Stimulated activated CD8-positive, alpha-beta memory T cell treated with anti-CD3 and anti-CD28 coated beads, Interleukin-12 subunit alpha, Interleukin-12 subunit beta, amount 100 ng/mL, for 4 hours (primary cell): Measurements from ENCODE around the gene TGM2.

Source experiments
- DNase-seq: peaks from one replicate; pipeline ENCODE4 v3.0.0-alpha.2; 2020; ENCODE audit warnings: low read depth

The TGM2 gene

DNA sequence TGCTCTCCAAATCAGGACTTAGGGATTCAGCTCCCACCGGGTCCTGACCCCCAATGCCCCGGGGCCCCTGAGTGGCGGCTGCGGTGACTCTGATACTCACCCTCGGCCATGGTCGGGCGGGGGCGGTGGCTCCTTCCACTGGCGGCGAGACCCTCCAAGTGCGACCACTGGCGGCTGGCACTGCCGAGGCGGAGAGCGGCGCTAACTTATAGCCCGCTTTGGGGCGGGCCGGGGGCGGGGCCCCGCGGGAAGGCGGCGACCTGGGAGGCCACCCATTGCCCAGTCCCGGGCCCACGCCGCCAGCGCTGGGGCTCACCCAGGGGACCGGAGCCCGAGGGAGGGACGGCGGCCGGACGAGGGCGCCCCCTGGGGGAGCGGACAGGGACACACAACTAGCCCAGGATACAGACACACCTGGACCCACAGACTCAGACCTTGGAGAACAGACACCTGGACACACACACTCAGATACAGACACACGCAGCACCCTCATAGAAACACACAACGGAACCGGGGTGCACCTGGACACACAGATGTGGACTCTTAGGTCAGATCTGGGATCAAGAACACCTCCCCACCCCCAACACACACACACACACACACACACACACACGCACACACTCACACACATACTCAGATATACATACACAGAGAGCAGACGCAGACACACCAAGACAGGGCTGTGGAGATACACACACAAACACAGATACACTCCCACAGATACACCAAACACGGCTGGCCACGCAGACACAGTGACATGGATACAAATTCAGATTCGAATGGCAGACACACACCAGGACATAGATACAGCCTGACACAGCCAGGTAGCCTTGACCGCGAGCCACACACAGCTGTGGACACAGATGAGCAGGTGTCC is at the start of gene TGM2:
TSS of gene TGM2 (minus strand) at position 182 of the 877 bp plus-strand sequence. CDS start at position 110, 72 bp downstream.
- DNase-seq, result no peak

DNA sequence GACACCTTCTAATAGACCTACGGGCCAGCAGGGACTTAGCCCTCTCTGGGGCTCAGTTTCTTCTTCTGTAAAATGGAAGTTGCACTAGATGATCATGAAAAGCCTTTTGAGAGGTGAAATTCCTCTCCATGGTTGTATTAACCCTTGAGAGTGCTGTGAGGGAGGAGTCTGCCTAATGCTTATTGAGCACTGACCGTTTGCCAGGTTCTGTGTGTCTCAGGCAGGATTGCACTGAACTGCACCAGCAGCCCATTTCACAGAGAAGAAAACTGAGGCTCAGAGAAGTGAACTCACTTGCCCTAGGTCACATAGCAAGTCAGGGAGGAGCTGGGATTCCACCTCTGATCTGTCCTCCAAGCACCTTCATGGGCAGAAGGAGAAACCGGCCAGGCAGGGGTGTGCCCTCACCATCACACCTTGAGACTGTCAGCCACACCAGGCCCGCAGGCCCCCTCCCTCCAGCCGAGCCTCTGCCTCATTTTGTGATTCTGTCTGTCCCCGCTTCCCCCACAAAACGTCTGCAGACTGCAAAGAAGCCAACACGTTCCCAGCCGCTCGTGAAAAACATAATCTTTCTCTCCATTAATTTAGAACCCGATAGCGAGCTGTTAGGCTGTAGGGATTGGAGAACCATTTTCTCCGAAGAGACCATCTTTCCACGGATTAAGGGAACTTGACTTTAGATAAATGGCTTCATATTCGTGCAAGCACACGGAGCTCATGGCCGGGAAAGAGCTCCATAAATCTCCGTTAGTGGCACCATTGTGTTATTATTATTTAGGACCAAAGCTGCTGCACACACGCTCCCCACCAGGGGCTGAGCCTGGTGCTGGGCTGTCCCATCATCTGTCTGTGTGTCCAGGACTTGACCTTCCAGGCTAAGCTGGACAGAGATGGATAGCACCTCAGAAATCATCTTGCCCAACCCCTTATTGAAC is 49.5 kb upstream of the TGM2 start:
- DNase-seq, result no peak

DNA sequence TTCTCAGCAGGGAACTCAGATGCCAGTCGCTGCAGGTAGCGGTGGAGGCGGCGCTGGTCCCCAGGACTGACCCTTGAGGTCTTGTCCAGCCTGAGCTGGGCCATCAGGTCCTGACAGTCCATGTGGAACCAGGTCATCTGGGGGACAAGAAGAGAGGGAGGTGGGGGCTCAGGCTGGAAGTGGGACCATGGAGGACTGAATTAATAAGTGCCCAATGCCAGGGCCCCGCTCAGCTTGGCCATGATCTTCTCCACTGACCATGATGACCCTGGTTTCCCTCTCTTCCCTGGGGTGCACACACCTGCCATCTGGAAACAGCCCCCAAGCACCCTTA is 48.5 kb upstream of the TGM2 start:
- DNase-seq, result no peak

DNA sequence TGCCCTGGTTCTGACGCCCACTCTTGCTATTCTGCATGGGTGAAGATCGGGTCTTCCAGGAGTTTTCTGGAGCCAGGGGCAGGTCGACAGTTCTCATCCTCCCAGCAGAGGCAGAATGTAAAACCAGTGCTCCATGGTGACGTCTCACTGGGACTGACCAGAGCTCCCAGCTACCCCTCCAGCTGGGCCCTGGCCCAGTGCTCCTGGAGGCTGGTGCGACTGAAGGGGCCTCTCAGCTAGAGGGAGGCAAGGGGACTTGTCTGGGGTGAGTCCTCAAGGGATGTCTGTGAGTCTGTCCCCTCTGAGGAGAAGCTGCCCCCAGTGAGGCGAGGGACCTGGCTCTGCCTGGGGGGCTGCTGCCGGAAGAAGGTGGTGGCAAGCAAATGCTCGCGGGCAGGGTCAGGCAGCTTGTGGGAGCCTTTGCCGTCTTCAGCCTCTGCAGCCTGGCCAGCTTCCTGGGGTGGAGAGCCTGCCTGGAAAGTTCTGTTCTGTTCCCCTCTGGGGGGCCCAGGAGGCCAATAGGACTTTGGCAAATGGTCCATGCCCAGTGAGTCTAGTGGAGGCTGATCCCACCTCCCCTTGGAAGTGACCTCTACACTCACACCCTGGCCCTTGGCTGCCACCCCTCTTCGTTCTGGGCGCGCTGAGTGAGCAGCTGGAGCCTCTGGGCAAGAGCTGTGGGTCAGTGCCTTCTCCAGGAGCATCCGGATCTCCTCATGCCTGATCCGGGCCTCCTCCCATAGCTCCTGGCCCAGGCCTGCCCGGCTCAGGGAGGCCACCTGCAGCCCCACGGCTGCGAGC is 47.9 kb upstream of the TGM2 start:
- DNase-seq, result no peak

DNA sequence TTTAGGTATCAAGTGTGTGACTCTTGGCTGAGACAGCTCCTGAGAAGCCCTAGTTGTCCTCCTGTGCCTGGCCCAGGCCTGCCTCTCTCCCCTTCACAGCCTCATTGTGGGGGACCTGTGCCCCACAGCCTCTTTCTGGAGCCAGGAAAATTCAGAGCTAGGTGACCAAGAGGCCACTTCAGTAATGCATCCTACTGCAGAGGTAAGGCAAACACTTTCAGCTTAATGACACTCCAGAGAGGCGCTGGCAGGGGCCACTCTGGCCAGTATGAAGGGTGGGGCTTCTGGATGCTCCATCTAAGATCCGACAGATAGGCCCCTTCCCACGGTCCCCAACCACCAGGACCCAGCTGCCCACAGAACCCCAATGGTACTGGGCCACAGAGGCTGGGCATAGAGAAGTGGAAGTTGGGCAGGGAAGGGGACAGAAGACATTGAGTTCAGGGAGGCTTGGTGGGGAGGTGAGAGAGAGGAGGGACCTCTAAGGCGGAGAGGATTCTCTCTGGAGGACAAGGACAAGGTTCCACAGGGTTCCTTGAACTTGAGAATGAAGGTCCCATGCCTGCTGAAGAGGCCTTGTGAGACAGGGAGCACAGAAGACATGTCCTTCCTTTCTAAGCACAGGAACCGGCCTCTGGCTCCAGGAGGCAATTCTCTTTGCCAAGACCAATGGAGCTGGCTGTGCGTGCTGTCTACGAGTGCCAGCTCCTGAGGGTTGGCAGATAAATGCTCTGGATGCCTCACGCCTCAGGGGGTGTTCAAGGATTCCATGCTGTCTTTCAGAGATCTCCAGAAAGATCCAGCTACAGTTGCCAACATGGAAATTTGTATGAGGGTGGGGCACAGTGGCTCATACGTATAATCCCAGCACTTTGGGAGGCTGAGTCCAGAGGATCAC is 46.4 kb upstream of the TGM2 start:
- no peak for DNase-seq

DNA sequence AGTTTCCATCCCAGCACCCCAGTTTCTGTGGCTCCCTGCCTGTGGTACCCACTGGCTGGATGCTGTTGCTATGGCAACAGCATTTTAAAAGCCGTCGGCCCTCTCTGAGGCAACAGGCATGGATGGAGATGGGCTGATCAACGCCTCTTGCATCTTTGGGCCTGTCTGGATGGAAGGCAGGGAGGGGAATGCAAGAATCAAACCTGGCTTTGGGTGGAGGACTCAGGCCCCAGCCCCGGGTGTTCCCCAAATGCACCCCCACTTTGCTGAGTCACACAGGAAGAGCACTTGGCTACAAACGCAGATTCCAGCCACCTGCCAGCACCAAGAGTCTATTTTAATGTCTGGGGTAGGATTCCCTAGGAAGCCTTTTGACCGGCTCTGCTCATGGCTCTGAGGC is 45.7 kb upstream of the TGM2 start:
- DNase-seq, result no peak

DNA sequence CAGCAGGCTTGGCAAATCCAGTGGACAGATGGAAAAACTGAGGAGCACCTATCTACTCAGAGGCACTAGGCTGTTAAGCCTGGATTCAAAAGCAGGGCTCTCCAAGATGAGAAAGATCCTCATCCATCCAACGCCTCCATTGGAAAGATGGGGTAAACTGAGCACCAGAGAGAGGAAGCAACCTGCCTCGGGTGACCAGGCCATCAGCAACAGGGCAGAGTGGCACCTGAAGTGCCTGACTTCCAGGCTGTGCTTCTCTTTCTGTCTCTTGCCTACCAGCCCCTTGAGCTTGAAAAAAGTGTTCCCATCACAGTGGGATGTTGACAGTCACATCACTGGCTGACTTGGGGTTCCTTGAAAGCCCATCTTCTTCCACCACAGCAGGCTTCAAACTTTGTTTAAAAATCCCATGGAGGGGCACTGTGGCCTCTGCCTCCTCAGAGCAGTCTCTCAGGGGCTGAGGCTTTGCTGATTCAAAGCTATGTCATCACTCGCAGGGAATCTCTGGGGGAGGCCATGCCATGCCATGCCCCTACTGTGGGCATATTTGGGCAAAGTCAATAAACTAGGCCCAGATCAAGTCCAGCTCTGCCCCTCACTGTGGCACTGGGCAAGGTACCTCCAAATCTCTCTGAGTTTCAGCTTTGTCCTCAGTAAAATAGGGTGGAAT is 44.8 kb upstream of the TGM2 start:
- DNase-seq, result no peak

DNA sequence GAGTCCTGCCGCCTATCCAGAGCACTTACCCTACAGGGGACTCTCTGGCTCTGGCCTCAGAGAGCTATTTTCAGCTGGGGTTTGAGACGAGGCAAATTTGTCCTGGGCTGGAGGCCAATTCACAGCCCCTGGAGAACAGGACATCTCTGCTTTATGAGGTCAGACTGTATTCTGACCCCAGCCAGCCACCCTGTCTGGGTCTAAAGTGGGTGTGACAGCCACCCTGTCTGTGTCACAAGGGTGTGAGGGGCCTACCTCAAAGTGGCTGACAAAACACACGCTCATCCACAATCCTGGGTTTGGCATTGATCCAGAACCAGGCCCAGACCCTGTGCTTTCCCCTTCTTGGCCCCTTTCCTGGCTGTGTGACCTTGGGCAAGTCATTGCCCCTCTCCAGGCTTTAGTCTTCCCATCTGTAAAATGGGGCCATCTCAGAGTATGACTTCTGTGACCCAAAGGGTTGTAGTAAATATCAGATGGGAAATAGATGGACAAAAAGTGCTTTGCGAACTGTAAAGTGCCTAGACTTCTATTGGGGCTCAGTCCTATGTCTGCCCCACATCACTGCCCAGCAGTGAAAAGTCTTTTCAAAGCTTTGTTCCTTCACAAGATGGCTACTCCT is 44.1 kb upstream of the TGM2 start:
- DNase-seq, result no peak

DNA sequence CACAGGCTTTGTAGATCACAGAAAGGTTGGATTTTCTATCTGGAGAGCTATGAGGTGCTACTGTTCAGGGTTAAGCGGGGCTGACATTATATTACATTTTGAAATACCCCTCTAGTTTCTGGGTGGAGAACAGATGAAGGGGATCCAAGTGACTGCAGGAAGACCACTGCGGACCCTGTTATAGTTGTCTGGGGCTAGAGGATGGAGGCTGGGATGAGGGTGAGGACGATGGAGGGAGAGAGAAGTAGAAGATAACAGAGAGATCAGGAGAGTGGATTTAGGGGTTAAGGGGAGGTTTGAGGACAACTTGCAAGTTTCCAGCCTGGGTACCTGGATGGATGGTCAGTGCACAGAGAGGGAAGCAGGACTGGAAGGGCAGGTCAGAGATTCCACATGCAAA is 43.5 kb upstream of the TGM2 start:
- no peak for DNase-seq

DNA sequence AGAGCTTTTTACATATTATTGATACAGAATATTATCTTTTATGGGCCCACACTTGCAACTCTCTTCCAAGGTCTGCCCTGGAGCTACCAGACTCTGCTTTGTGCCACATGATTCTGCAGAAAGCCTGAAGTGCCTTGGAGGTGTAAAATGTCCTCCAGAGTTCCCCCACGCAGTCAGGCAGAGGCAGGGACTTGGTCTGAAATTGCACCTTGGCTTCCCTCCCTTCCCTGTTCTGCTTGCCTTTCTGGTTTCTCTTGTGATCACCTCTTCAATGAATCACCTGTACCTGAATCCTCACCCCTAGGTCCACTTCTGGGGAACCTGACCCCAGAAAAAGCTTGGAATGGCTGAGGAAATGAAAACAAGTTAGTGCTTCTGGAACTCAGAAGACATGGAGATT is 43.0 kb upstream of the TGM2 start:
- DNase-seq, result no peak

DNA sequence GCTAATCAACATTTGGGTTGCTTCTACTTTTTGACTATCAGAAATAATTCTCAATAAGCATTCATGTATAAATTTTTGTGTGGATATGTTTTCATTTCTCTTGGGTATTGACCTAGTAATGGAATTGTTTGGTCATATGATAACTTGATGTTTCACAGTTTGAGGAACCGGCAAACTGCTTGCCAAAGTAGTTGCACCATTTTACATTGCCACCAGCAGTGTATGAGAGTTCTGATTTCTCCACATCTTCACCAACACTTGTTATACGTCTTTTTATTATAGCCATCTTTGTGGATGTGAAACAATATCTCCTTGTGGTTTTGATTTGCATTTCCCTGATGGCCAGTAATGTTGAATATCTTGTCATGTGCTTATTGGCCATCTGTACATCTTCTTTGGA is 42.6 kb upstream of the TGM2 start:
- no peak for DNase-seq

DNA sequence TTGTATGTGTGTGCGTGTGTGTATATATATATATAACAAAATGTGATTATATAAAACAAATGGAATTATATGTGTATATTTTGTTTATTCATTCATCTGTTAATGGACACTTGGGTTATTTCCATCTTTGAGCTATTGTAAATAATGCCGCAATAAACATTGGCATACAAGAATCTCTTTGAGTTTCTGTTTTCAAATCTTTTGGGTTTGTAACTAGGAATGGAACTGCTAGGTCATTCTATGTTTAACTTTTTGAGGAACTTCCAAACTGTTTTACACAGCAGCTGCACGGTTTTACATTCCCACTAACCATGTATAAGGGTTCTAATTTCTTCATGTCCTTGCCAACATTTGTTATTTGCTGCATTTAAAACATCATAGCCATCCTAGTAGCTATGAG is 39.9 kb upstream of the TGM2 start:
- no peak for DNase-seq

DNA sequence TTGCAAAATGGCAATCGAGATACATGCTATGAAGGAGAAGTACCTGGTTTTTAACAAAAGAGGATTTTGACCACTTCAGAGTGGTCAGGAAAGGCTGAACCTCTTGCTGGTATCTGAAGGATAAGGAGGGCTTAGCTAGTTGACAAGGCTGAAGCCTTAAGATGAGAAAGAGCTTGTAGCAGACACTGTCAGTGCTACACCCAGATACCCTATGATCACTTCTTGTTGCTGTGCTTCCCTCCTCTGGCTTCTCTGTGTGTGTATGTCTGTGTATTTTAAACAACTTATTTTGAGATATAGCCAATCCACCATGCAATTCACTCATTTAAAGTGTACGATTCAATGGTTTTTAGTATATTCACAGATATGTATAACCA is 38.9 kb upstream of the TGM2 start:
- DNase-seq, result no peak

DNA sequence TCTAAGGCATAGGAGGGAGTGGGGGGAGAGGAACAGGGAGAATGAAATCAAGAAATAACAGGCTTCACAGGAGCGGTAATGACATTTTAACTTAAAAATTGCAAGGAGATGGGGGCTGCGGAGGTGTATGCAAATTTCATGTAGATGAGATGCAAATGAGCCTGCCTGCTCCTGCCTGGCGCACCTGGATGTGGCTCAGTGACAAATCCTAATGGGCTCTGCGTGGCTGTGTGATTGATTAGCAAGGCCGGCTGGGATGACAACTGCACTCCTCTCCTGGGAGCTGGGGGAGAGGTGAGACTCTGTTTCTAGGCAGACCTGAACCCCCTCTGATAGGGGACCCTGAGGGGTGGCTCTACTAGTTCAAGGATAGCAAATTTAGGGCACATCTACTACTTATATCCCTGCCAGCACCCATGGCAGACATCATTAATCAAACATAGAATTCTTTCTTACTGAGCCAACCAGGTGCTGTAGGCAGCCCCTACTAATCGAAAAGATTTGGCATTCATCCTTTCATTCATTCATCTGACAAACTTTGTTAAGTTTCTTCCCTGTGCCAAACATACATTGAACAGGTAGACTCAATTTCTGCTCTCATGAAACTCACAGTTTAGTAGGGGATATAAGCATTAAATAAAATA is 38.4 kb upstream of the TGM2 start:
- DNase-seq, result no peak

DNA sequence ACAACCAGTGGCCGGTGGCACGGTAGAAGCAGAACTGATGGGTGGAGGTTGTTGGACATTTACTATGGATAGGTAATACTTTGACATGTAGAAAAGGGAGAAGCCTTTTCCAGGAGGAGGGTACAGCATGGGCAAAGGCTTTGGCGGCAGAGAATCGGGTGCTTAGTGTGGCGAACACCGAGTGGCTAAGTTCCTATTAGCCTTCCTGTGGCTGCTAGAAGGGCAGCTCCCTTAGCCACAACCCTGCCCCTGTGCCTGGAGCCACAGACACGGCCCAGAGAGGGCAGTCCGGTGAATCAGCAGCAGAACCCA is 37.9 kb upstream of the TGM2 start:
- DNase-seq, result no peak

DNA sequence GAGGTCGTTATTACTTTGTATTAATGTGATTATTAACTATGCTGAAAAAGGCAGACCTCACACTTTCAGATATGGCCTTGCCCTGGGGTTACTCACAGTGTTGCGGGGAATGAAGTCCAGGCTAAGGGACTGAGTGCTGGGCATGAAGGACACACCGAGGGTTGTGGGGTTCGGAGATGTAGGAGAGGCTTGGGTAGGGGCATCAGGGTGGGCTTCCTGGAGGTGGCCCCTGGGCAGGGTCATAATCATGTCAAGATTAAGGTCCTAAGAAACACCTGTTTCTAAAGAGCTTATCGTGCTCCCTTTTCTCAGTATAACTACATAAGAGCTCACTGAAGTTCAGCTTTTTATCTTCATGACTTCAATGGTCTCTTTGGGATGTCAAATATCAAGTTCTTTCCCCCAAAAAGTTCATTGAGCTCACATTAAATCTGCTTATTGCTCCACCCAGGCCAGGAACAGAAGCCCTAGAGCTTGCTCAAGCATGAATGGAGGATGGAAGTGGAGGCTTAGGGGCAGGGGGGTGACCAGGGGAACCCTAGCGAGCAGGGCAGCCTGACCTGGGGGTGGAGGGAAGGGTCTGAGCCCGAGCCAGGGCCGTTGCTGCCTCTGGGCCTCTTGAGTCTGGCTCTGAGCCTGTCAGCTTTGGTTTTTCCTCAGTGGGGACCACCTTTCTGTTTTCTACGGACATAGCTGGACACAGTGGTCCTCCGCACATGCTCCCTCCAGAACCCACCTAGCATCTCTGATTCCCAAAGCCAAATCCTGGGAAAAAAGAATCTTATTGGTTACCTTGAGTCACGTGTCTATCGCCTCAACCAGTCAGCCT is 37.3 kb upstream of the TGM2 start:
- DNase-seq, result no peak

DNA sequence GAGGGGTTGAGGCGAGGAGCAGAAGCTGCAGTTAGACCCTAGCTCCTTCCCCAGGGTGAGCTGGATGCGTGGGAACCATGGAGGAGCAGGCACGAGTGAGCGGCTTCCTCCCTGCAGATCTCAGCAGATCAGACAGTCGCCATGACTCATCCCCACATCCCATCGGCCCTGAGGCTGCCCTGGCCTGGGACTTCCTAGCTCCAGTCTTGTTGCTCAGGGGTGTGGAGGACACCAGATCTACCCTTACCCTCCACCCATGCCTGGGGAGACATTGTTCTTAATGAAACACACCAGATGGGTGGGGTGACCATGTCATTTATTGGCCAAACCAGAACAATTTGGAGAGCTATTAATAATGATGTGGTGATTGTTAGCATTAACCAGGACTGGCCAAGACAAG is 36.3 kb upstream of the TGM2 start:
- no peak for DNase-seq

DNA sequence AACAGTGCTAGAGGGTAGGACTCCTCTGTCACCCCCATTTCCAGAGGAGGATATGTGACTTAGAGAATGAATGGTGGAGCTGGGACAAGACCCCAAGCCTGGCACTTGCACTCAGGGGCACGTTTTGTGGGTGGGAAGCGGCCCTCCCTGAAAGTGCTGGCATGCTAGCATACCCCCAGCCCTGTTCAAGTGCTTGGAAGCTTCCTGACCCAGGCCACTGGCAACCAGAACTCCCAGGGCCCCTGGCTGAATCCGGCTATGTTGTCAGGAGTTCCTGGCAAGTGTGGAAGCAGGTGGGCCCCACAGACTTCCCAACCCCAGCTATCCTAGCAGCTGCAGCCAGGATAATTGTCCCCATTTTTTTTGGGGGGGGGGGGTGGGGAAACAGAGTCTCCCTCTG is 35.6 kb upstream of the TGM2 start:
- DNase-seq, result no peak
